Activated CD4-positive, alpha-beta T cell treated with anti-CD3 and anti-CD28 coated beads, Interleukin-2, amount 50 U/mL, for 4 hours (primary cell): ENCODE measurements around the gene DDX39B.
"Not testable (repeated sequence)": the region's sequence is repeated elsewhere in the genome, so short reads cannot be mapped to it uniquely, and the experiment has no call there.

ENCODE experiments used
- DNase-seq, 2 experiments: peaks; one replicate each; pipeline ENCODE4 v3.0.0-alpha.2; 2020

DDX39B gene

DNA sequence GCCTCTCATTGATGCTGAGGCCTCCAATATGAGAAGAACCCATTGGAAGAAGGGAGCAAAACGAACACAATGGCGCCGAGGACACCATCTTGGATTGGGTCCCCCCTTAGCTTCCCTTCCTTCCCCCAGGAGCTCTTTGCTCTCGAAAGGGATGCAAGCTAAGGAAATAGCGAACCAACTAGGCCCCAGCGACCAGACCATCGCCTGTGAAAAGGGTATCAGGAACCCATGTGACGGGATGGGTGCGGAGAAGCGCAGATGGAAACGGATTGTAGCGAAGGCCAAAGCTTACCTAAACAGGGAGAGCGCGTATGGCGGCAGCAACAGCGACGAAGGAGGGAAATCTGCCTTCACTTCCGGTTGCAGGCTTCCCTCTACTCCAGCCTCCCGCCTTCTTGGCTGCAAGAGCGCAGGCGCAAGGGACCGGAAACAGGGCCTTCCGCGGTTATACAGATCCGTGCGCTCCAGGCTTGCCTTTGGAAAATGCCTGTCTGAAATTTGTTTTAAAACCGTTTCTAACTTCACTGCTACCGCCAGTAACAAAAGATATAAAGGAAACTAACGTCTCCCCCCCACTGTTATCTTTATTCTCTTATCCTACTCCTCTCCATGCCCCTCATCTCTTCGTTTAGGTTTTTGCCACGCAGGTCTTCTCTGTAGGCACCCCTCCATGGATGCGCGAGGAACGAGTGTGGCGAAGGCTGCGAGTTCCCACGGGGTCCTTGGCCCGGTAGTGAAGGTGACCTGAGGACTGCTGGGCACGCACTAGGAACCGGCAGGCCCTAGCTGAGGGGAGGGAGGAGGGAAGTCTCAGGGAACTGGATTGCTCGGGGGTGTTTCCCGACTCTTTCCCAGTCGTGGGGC lies at the start of gene DDX39B:
TSS of gene DDX39B (minus strand) at position 346 of the 864 bp plus-strand sequence. CDS start 1,471 bp downstream, outside the sequence.
- peak; percentile 89 to 92 for DNase-seq

DNA sequence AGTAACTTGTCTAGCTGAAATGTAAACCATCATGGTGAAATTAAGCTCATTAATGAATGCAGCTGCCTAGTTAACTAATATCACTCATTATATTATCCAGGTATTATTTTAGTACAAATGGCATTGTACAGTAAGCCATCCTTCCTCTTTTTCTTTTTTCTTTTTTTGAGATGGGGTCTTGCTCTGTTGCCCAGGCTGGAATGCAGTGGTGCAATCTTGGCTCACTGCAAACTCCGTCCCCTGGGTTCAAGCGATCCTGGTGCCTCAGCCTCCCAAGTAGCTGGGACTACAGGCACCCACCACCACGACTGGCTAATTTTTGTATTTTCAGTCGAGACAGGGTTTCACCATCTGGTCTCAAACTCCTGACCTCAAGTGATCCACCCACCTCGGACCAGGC lies 48.9 kb upstream of the DDX39B start:
- not testable (repeated sequence) for DNase-seq

DNA sequence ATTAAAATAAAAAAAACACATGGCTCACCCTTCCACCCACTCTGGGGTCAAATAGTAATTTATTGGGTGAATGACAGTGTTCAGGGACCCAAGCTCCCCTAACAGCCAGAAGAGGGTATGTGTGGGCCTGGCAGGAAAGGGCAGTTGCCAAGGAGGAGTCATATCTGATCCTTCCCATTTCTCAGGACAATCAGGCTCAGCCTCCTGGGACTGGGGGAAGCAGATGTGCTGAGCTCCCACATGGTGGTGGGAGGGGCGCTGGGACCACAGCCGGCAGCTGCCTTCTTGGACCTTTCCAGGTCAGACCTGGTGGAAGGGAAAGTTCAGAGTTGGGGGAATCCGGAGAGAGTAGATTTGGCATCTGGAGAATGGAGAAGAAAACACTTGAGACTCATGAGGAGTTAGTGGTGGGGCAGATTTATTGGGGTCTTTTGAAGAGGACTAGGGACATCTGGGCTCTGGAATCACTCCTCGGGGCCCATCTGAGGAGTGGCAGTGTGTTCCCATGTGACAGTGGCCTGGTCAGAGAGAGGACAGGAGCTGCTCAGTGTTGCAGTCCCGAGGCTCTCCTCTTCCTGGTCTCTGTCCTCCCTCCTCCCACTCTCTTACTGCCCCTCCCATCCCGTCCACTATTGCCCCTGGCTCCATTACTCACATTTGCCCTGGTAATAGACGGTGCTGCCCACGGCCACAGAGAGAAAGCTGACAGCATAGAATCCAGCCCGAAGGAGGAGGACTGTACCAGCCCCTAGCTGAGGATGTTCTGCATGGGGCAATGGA lies 47.3 kb upstream of the DDX39B start:
- DNase-seq, result no peak

DNA sequence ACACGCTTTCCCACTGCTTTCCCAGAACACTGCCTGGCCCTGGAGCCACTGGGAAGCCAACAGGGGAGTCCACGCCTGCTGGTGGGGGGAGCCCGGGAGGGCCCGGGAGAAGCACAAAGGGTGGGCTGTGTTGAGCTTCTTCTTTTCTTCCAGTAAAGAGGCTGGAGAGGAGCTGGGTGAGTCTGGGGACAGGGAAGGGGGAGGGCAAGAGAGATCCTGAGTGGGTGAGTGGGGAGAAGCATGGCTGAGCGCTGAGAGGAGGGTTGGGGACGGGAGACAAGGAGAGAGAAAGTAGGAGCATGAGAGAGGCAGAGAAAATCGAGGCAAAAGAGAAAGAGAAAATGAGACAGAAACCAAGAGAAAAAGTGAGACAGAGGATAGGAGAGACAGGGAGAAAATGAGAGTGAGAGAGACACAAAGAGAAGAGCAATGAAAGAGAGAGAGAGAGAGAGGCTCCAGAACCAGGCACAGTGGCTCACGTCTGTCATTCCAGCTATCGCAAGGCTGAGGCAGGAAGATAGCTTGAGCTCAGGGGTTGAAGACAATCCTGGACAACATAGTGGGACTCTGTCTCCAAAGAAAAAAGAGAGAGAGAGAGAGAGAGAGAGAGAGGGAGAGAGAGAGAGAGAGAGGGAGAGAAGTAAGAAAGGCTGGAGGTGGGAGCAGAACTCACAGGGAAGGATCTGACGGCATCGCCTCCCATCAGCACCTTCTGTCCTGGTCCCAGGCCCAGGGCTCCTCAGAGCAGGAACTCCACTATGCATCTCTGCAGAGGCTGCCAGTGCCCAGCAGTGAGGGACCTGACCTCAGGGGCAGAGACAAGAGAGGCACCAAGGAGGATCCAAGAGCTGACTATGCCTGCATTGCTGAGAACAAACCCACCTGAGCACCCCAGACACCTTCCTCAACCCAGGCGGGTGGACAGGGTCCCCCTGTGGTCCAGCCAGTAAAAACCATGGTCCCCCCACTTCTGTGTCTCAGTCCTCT lies 46.3 kb upstream of the DDX39B start:
- DNase-seq, result no peak

DNA sequence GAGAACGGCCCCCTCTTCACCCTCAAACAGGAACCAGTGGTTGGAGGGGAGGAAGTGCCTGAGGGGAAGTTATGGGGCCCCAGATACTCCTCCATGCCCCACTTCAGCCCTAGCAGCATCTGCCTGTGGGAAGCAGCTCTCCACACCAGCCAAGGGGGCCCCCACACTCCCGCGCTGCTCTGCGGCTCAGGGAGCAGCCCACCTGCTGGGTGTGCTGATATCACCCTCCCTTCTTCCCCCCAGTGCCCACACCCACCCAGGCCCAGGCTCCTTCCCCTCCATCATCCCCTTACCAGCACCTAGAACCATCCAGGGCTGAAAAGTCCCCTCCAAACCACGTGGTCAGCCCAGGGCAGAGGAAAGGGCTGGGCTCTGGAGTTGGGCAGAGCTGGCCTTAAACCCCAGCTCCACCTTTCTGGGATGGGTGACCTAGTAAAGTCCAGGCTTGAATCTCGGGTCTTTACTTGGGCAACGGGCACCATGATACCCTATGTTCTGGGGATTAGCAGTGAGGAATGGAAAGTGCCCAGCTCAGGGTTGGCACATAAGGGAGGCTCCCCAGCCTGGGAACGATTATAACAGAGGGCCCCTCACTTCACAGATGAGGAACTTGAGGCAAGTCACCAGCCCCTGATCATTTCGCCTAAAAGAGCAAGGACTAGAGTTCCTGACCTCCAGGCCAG lies 44.9 kb upstream of the DDX39B start:
- DNase-seq, result no peak

DNA sequence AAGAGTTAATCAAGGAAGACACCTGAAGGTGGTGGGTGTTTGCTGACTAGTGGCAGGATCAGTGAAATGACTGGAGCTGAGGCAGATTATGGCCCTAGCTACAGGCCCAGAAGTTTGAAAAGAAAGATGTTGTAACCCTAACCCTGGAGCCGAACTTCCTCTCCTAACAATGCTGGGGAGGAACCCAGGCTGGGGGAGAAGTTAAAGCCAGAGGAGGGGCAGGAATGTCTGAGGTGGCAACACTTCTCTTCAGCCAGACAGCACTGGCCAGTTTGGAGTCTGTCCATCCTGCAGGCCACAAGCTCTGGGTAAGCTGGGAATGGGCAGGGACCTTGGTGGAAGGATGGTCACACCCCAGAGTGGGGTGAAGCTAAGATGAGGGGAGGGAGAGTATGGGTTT lies 44.2 kb upstream of the DDX39B start, which contains the start of gene LST1:
TSS of gene LST1 (plus strand) at position 270 of the 400 bp plus-strand sequence. CDS start 1,023 bp downstream, outside the sequence.
- no peak for DNase-seq

DNA sequence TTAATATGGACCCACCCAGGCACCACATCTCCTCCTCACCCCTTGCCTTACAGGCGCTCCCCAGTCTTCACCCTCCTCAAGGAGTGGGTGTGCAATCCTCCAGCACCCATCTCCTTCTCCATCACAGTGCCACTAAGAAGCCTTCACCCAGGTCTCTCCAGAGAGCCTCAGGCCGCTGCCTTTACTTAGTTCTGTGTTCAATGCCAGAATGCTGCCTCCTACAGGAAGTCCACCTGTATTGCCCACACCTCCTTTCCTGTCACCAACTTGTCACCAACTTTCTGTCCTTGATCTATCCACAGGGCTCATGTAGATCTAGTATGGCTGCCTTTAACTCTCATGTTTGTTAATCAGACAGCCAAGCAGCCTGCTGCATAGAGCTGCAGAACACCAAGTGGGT lies 43.7 kb upstream of the DDX39B start:
- no peak for DNase-seq

DNA sequence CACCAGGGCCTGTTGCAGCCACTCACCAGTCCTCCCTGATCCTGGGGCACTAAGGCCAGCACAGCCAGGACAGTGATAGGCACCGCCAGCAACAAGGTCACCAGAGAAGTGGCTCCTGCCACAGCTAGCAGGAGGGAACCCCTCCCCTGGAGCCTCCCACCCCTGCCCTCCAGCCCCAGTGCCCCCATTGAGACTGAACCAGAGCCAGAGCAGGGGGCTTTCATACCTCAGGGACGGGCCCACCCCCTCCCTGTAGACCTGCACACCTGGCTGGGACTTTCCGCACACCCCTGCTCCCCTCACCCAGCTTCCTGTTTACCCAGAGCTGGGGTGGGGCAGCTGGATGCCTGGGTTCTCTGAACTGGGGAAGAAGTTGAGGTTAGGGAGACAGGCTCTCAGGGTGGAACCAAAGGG lies 40.4 kb upstream of the DDX39B start, which contains the start of gene LTB:
TSS of gene LTB (minus strand) at position 195 of the 414 bp plus-strand sequence. CDS start at position 188, 7 bp downstream.
- DNase-seq, result peak; percentile 57 to 59

DNA sequence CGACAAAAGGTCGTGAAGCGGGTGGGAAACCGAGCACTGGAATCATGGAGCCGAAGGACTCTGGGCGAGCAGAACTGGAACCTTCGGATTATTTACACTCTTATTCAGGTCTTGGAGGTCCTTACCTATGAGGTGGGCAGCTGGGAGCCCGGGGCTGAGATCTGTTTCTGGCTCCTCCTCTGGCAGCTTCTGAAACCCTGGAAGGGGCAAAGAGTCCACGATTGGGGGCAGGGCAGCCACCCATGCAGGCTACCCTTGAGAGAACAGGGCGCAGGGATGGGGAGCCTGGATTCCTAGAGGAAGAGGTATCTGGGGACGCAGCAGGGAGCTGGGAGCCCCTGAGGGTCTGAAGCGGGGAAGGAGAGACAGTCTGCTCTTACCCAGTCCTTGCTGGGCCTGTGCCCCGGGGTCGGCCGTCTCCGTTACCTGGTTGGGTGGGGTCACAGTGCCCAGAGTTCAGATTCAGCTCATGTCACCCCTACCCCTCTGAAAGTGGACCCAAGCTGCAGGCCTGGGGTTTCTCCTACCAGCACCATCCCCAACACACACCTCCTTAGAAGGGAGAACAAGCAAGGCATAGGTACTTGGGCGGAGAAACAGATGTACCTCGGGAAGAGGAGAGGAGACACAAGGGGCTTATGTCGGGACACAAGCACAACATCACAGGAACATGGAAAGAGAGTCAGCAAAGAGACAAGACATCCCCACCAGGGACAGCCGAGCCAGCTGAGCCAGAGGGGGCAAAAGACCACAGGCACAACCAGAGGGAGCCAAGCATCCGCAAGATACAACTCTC lies 39.8 kb upstream of the DDX39B start:
- no peak for DNase-seq

DNA sequence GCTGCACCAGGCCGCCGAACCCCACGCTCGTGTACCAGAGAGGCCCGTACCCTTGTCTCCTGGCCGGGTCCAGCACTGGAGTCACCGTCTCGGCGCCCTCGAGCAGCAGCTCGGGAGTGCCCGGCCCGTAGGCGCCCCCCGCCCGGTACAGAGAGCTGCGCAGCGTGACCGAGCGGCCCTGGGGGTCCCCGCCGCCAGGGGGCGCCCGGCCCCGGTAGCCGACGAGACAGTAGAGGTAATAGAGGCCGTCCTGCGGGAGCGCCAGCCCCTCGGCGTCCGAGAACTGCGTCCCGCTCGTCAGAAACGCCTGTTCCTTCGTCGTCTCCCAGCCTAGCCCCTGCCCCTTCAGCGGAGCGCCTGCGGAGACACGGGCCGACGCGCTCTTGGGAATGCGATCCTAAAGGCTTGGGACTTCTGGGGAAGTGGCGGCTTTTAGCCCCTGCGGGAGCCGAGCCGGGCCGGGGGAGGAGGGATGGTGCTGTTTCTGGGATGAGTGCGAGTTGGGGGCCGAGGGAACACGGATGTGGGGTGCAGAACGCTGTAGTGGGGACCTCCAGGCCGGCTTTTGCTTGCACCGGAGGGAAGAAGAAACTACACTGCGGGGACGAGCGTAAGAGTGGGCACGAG lies 39.1 kb upstream of the DDX39B start:
- peak; percentile 85 for DNase-seq

DNA sequence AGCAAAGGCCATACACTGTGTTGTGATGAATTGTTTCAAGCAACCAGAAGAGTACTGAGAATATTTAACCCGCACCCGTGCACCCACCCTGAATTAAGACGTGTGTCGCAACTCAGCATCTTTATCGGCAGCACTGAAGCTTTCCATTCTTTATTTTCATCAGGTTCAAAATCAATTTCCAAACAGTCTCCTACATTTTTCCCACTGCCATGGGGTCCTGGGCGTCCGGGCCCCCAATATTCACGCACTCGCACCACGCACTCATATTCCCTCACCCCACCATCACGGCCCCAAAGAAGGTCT lies 38.6 kb upstream of the DDX39B start:
- DNase-seq, result no peak

DNA sequence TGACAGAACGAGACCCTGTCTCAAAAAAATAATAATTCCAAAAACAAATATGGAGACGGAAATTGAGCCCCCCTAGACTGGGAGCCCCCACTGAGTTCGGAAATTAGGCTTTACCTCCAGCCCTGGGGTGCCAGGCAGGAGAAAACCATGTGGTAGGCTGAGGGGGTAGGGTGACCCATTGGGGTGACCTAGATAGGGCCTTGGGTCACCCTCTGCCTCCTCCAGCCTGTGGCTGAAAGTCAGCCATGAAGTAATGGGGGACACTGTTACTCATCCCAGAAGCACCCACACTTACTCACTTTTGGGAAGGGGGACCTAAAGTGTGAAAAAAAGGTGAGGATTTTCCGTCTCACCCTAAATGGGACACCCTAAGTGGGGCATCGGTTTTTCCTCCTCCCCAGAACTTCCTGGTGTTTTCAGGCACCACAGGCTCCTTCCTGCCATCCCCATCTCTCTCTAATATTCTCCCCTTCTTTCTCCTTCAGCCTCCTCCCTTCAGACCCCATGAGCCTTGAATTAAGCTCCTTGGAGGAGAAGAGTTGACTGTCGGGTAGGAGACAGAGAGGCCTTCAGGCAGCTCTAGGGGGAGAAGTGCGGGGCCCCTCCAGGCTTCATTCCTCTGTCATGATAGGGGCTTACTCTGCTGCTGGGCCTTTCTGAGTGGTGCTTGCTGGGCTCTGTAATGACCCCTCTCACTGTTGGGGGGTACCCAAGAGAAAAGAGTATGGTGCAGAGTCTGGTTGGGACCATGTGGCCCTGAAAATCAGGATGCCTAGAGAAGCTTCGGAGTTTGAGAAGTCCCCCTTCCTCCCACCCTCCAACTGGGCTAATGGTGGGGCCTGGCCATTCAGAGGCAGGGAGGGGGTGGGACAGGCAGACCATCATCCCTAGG lies 38.0 kb upstream of the DDX39B start:
- no peak for DNase-seq

DNA sequence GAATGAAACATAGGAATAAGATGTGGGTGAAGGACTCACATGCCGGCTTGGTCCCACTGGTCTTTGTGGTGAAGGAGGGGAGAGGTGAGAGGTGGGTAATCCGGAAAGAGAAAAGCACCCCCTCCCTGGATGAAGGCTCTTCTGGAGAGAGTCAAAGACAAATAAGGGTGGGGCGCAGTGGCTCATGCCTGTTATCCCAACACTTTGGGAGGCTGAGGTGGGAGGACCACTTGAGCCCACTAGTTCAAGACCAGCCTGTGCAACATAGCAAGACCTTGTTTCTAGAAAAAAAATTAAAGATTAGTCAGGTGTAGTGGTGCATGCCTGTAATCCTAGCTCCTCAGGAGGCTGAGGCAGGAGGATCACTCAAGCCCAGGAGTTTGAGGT lies 37.3 kb upstream of the DDX39B start:
- no peak for DNase-seq

DNA sequence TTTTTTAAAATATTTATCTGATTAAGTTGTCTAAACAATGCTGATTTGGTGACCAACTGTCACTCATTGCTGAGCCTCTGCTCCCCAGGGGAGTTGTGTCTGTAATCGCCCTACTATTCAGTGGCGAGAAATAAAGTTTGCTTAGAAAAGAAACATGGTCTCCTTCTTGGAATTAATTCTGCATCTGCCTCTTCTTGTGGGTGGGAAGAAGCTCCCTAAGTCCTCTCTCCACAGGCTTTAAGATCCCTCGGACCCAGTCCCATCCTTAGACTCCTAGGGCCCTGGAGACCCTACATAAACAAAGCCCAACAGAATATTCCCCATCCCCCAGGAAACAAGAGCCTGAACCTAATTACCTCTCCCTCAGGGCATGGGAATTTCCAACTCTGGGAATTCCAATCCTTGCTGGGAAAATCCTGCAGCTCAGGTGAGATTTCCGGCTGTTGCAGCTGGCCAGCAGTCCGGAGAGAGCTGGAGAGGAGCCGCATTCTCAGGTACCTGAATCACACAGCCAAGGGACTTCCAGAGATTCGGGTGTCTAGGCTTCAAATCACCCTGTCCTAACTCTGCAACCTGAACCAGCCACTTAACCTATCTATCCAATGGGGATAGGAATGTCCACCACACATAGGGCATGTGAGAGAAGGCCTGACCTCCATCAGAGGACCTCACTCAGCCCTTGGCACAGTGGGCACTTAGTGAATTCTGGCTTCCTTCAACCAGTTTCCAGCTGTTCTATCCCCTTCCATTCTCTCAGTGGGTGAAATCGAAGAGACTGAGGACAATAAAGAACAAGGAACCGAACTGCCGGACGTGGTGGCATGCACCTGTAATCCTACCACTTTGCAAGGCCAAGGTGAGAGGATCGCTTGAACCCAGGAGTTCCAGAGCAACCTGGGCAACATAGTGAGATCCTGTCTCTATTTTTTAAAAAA lies 36.6 kb upstream of the DDX39B start:
- no peak for DNase-seq

DNA sequence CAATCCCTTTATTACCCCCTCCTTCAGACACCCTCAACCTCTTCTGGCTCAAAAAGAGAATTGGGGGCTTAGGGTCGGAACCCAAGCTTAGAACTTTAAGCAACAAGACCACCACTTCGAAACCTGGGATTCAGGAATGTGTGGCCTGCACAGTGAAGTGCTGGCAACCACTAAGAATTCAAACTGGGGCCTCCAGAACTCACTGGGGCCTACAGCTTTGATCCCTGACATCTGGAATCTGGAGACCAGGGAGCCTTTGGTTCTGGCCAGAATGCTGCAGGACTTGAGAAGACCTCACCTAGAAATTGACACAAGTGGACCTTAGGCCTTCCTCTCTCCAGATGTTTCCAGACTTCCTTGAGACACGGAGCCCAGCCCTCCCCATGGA lies 35.8 kb upstream of the DDX39B start:
- no peak for DNase-seq

DNA sequence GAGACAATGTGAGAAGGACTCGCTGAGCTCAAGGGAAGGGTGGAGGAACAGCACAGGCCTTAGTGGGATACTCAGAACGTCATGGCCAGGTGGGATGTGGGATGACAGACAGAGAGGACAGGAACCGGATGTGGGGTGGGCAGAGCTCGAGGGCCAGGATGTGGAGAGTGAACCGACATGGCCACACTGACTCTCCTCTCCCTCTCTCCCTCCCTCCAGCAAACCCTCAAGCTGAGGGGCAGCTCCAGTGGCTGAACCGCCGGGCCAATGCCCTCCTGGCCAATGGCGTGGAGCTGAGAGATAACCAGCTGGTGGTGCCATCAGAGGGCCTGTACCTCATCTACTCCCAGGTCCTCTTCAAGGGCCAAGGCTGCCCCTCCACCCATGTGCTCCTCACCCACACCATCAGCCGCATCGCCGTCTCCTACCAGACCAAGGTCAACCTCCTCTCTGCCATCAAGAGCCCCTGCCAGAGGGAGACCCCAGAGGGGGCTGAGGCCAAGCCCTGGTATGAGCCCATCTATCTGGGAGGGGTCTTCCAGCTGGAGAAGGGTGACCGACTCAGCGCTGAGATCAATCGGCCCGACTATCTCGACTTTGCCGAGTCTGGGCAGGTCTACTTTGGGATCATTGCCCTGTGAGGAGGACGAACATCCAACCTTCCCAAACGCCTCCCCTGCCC lies 35.2 kb upstream of the DDX39B start:
- DNase-seq, result no peak

DNA sequence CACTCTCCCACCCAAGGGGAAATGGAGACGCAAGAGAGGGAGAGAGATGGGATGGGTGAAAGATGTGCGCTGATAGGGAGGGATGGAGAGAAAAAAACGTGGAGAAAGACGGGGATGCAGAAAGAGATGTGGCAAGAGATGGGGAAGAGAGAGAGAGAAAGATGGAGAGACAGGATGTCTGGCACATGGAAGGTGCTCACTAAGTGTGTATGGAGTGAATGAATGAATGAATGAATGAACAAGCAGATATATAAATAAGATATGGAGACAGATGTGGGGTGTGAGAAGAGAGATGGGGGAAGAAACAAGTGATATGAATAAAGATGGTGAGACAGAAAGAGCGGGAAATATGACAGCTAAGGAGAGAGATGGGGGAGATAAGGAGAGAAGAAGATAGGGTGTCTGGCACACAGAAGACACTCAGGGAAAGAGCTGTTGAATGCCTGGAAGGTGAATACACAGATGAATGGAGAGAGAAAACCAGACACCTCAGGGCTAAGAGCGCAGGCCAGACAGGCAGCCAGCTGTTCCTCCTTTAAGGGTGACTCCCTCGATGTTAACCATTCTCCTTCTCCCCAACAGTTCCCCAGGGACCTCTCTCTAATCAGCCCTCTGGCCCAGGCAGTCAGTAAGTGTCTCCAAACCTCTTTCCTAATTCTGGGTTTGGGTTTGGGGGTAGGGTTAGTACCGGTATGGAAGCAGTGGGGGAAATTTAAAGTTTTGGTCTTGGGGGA lies 34.3 kb upstream of the DDX39B start:
- DNase-seq, result no peak
